ENCODE measurements around the gene FRMD7. TPM values are rescaled to one million over a fixed set of nuclear protein-coding genes. Genes with fewer than 3 reads are reported as not detected.

The FRMD7 gene
- total and polyA plus RNA-seq, 2 of the 4 experiments (the other 2 are of a cell fraction), result not detected

DNA sequence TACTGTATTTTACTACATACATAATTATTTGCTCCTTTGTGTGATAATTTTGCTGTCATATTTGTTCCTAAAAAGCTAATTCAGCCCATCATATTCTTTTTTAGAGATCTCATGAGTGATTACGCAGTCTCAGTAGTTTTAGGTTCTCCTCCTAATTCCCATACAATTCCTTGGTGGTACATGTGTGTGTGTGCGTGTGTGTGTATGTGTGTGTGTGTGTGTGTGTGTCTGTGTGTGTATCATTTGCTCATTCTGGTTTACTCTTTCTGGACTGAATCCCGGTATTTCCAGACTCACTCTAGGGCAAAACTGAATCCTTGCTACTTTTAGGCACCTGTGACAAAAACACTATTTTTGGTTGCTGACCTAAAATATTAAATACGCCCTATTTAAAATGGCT is 69.8 kb downstream of the FRMD7 start:
- Histone ChIP-seq H3K4ac (ENCODE audit: low read depth, low read length) (no peak overlapping the region), H4K8ac (ENCODE audit: low read depth in 2 of 2, low read length in 2 of 2) (no peak overlapping the region), H3K4me1 (ENCODE audit: control insufficient read depth, insufficient read depth, low read length) (no peaks in the 10 kb centered on the region), H3K27ac (ENCODE audit: insufficient read depth, low read length) (no peak overlapping the region), H2AK9ac (replicated peaks; ENCODE audit: low read depth, low read length, poor library complexity) (no peak overlapping the region), H3K23ac (ENCODE audit: low read depth, low read length) (no peak overlapping the region), H4K91ac (ENCODE audit: insufficient read depth, low read depth, low read length) (no peak overlapping the region), H3K18ac (ENCODE audit: low read depth, low read length) (no peak overlapping the region), H3K9ac (ENCODE audit: low read depth, low read length) (no peak overlapping the region), H3K9me1 (ENCODE audit: insufficient read depth, low read length) (no peaks in the 10 kb centered on the region), H3K9me3 (ENCODE audit: control insufficient read depth, insufficient read depth, low read length) (no peaks in the 10 kb centered on the region), H2AFZ (replicated peaks; ENCODE audit: low read length, poor library complexity) (no peak overlapping the region), H4K20me1 (ENCODE audit: insufficient read depth, low read length) (no peaks in the 10 kb centered on the region), H3K4me3 (ENCODE audit: insufficient read depth, low read depth, low read length) (no peak overlapping the region), H3K27me3 (ENCODE audit: control insufficient read depth, insufficient read depth, low read length) (peaks cover 8% of the 10 kb centered on the region), H2BK5ac (ENCODE audit: low read depth, low read length, poor library complexity, severe bottlenecking) (no peak overlapping the region), H3K14ac (replicated peaks; ENCODE audit: low read depth, low read length) (no peak overlapping the region), H2BK120ac (ENCODE audit: low read depth, low read length) (no peak overlapping the region), H2BK15ac (ENCODE audit: low read depth, low read length) (no peak overlapping the region), H2BK20ac (ENCODE audit: low read depth, low read length) (no peak overlapping the region), H3K4me2 (ENCODE audit: low read depth, low read length) (no peak overlapping the region), H4K5ac (ENCODE audit: low read depth, low read length) (no peak overlapping the region), H2AK5ac (ENCODE audit: low read depth, low read length) (no peak overlapping the region), H3K36me3 (ENCODE audit: control insufficient read depth, insufficient read depth, low read length) (no peaks in the 10 kb centered on the region), H3K56ac (ENCODE audit: extremely low read depth, insufficient read depth, low read length) (no peak overlapping the region), H3K79me1 (ENCODE audit: low read depth in 1 of 2, low read length in 2 of 2) (no peaks in the 10 kb centered on the region)
- TF ChIP-seq MAZ (IDR thresholded peaks at IDR 0.05; ENCODE audit: borderline replicate concordance, low read depth, low read length) (no peak), MAFK (IDR thresholded peaks at IDR 0.05; ENCODE audit: low read depth, low read length) (no peak), BHLHE40 (IDR thresholded peaks at IDR 0.05; ENCODE audit: low read depth, low read length) (no peak), POLR2A (IDR thresholded peaks at IDR 0.05; ENCODE audit: low read depth, low read length) (no peak), CEBPB (IDR thresholded peaks at IDR 0.05; ENCODE audit: low read depth, low read length) (no peak), RAD21 (IDR thresholded peaks at IDR 0.05; ENCODE audit: low read length) (no peak), MXI1 (IDR thresholded peaks at IDR 0.05; ENCODE audit: borderline replicate concordance, low read depth, low read length) (no peak), RFX5 (IDR thresholded peaks at IDR 0.05; ENCODE audit: low read depth, low read length) (no peak), FOS (IDR thresholded peaks at IDR 0.05; ENCODE audit: low read depth, low read length) (no peak), RCOR1 (IDR thresholded peaks at IDR 0.05; ENCODE audit: insufficient replicate concordance, low read length) (no peak), NFE2L2 (IDR thresholded peaks at IDR 0.05; ENCODE audit: low read depth, low read length) (no peak), CHD1 (IDR thresholded peaks at IDR 0.05; ENCODE audit: low read depth, low read length) (no peak), SMC3 (IDR thresholded peaks at IDR 0.05; ENCODE audit: low read depth, low read length) (no peak)
- TF ChIP-seq, protein P1, sequence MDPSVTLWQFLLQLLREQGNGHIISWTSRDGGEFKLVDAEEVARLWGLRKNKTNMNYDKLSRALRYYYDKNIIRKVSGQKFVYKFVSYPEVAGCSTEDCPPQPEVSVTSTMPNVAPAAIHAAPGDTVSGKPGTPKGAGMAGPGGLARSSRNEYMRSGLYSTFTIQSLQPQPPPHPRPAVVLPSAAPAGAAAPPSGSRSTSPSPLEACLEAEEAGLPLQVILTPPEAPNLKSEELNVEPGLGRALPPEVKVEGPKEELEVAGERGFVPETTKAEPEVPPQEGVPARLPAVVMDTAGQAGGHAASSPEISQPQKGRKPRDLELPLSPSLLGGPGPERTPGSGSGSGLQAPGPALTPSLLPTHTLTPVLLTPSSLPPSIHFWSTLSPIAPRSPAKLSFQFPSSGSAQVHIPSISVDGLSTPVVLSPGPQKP (IDR thresholded peaks at IDR 0.05; ENCODE audit: borderline replicate concordance, low read depth, low read length), result no peak
- TF ChIP-seq, protein P2, sequence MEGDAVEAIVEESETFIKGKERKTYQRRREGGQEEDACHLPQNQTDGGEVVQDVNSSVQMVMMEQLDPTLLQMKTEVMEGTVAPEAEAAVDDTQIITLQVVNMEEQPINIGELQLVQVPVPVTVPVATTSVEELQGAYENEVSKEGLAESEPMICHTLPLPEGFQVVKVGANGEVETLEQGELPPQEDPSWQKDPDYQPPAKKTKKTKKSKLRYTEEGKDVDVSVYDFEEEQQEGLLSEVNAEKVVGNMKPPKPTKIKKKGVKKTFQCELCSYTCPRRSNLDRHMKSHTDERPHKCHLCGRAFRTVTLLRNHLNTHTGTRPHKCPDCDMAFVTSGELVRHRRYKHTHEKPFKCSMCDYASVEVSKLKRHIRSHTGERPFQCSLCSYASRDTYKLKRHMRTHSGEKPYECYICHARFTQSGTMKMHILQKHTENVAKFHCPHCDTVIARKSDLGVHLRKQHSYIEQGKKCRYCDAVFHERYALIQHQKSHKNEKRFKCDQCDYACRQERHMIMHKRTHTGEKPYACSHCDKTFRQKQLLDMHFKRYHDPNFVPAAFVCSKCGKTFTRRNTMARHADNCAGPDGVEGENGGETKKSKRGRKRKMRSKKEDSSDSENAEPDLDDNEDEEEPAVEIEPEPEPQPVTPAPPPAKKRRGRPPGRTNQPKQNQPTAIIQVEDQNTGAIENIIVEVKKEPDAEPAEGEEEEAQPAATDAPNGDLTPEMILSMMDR (conservative IDR thresholded peaks at IDR 0.05; ENCODE audit: low read depth, low read length), result no peak
- TF ChIP-seq, protein P3, sequence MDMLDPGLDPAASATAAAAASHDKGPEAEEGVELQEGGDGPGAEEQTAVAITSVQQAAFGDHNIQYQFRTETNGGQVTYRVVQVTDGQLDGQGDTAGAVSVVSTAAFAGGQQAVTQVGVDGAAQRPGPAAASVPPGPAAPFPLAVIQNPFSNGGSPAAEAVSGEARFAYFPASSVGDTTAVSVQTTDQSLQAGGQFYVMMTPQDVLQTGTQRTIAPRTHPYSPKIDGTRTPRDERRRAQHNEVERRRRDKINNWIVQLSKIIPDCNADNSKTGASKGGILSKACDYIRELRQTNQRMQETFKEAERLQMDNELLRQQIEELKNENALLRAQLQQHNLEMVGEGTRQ (IDR thresholded peaks at IDR 0.05; ENCODE audit: low read depth, low read length), result no peak
- in situ Hi-C loops (cut with MboI; ENCODE audit: low sequenced_read_pairs), result no loop called here
- ChIA-PET CTCF (no interaction called here), POLR2A (ENCODE audit: unreplicated experiment) (no interaction called here)
- DNase-seq (no peak), ATAC-seq (ENCODE audit: low read depth) (no peak)
- no CpG with 5 or more reads among the region's 4 CpGs for WGBS, 2 experiments (ENCODE audit: extremely low coverage in 2 of 2, insufficient read length in 1 of 2)
- intact Hi-C loops (cut with micrococcal nuclease), result no loop called here
- dilution Hi-C loops (cut with HindIII; ENCODE audit: low sequenced_read_pairs, unreplicated experiment), result no loop called here
- no TSS peak for BruUV-seq (replicated peaks)

All from IMR-90 (cell line).